Transverse colon (tissue), 4 donors: ENCODE data around the gene TMEM95. TPM values are rescaled to one million over a fixed set of nuclear protein-coding genes. Genes with fewer than 3 reads are reported as not detected.

Experiments used
- DNase-seq: peaks from one replicate; pipeline ENCODE4 v3.0.0-alpha.2; 2019
- H3K27ac ChIP-seq, 4 donors: fragments of 200-600 bp; sonication (generic); 2 replicates each; pipeline ENCODE4 v1.5.1; 2016 to 2018; ENCODE audit warnings: inconsistent platforms in 4 of 4
- H3K27me3 ChIP-seq: fragments of 200-600 bp; sonication (generic); 2 replicates; pipeline ENCODE4 v1.5.1; 2017; ENCODE audit warnings: inconsistent platforms
- H3K36me3 ChIP-seq, 4 donors: fragments of 200-600 bp; sonication (generic); 2 replicates each; pipeline ENCODE4 v1.5.1; 2017 to 2019; ENCODE audit warnings: inconsistent platforms in 4 of 4
- H3K4me1 ChIP-seq, 4 donors: fragments of 200-600 bp; sonication (generic); 2 replicates each; pipeline ENCODE4 v1.5.1; 2017 to 2020; ENCODE audit warnings: inconsistent platforms in 4 of 4
- H3K4me3 ChIP-seq, 4 donors: fragments of 200-600 bp; sonication (generic); 1 replicate in 1 of 4; 2 replicates in 3 of 4; pipeline versions ENCODE4 v1.5.1 to v1.6.1; 2017 to 2019; ENCODE audit warnings: inconsistent platforms in 4 of 4
- H3K9me3 ChIP-seq, 2 donors: fragments of 200-600 bp; sonication (generic); 2 replicates each; pipeline ENCODE4 v1.5.1; 2017 to 2019; ENCODE audit warnings: inconsistent platforms in 2 of 2
- EP300 ChIP-seq: sonication (generic); formaldehyde crosslinking; IDR thresholded peaks from one replicate; pipeline ENCODE4 v1.6.1; 2017; ENCODE audit warnings: antibody characterized with exemption, low read depth
- POLR2A ChIP-seq: fragments of 450-650 bp; IDR thresholded peaks from one replicate; pipeline ENCODE4 v1.6.1; 2016; ENCODE audit warnings: antibody characterized with exemption, mild to moderate bottlenecking, moderate library complexity
- POLR2AphosphoS5 ChIP-seq, 3 donors: sonication (generic); formaldehyde crosslinking; IDR thresholded peaks; one replicate each; pipeline ENCODE4 v1.6.1; 2016; ENCODE audit warnings: antibody characterized with exemption in 3 of 3
- WGBS, 2 donors: methylation state at CpG; one replicate each; pipeline ENCODE4 v1.1.5; 2018; ENCODE audit warnings: low coverage in 1 of 2; 5-methylcytosine and 5-hydroxymethylcytosine counted together
- in situ Hi-C, 4 donors: fragments of 200-750 bp; cut with MboI; loops; one replicate each; pipeline versions ENCODE4 v1.15.0 to v1.15.1; 2017; ENCODE audit warnings: low sequenced_read_pairs in 3 of 4, low pct_ligation_motif_present in 1 of 4, low pct_unique_long_range_greater_than_20kb in 1 of 4
- intact Hi-C: fragments of 100-400 bp; cut with DNase I; formaldehyde crosslinking; loops from one replicate; pipeline ENCODE4 v1.15.1; 2023; ENCODE audit warnings: low total_unique reads
- total RNA-seq, 4 donors: library from RNA; depleted of rRNA; stranded (reverse); fragments of >200 nt; gene quantifications; one replicate each; pipeline ENCODE4 v1.1.0, GENCODE V29; 2016
- TF ChIP-seq, protein P1 (sequence below), 5 experiments: fragments of 200-600 bp in 3 of 5; fragments of 450-650 bp in 2 of 5; sonication (generic) in 3 of 5; IDR thresholded peaks; 1 replicate in 2 of 5; 2 replicates in 3 of 5; pipeline ENCODE4 v1.5.1; 2016 to 2017; ENCODE audit warnings: antibody characterized with exemption in 5 of 5, inconsistent platforms in 3 of 5, mild to moderate bottlenecking in 2 of 5, moderate library complexity in 1 of 5

The TMEM95 gene
- total RNA-seq, 4 donors from 2014 or later: not detected

DNA sequence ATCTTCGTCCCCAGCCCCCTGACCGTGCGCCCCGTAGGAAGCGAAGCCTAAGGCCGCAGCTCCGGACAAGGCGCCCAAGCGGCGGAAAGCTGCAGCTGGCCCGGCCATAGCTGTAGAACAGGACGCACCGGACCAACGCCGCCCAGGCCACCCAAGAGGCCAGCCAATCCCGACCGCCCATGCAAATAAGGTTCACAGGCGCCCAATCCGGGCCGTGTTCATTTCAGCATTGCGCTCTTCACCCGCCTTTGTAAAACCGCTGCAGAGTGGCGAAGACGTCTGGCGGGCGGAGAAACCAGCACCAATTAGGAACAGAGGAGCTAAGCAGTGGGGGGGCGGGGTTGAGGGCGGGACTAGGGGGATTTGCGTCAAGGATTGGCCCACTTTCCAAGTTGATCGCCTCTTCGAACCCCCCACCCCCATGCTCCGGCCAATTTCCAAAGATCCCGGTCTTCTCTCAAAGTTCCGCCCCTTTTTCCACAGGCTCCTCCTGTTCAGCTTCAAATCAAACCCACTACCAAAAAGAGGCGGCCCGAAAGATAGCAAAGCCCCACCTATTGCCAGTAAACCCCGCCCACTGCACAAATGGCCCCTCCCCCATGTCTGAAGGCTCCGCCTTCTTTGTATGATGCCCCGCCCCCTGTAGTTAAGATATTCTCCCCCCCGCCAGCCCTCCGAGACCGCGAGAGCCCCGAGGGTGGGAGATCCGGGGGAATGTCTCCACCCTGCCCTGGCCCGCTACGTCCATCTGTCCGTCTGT is 49.2 kb downstream of the TMEM95 start, which contains the start of gene TMEM256:
TSS of gene TMEM256 (minus strand) at position 121 of the 760 bp plus-strand sequence. CDS start at position 108, 13 bp downstream.
- H3K9me3 ChIP-seq: no peaks in the 10 kb centered on the region
- intact Hi-C loops: no loop called here
- peak; percentile 99 for DNase-seq
- peak within 1 kb of the TSS; percentile 50 to 84 (median 66) for H3K4me3 ChIP-seq
- H3K4me1 ChIP-seq: peaks cover 13 to 32% (median 22%) of the 10 kb centered on the region in 4 donors
- TF ChIP-seq, protein P1, sequence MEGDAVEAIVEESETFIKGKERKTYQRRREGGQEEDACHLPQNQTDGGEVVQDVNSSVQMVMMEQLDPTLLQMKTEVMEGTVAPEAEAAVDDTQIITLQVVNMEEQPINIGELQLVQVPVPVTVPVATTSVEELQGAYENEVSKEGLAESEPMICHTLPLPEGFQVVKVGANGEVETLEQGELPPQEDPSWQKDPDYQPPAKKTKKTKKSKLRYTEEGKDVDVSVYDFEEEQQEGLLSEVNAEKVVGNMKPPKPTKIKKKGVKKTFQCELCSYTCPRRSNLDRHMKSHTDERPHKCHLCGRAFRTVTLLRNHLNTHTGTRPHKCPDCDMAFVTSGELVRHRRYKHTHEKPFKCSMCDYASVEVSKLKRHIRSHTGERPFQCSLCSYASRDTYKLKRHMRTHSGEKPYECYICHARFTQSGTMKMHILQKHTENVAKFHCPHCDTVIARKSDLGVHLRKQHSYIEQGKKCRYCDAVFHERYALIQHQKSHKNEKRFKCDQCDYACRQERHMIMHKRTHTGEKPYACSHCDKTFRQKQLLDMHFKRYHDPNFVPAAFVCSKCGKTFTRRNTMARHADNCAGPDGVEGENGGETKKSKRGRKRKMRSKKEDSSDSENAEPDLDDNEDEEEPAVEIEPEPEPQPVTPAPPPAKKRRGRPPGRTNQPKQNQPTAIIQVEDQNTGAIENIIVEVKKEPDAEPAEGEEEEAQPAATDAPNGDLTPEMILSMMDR (IDR thresholded peaks at IDR 0.05): peak in 1 of 5 experiments; percentile 41
- peak; percentile 98 for TF ChIP-seq POLR2A
- peak; percentile 99 for TF ChIP-seq POLR2AphosphoS5 (IDR thresholded peaks at IDR 0.05)
- TF ChIP-seq EP300: no peak
- H3K27ac ChIP-seq: peak within 1 kb of the TSS; percentile 86 to 98 (median 94)
- peaks cover 17% of the 10 kb centered on the region for H3K27me3 ChIP-seq
- in situ Hi-C loops: no loop called here
- no peaks in the 10 kb centered on the region for H3K36me3 ChIP-seq
- 1% methylated on average over 38 of the region's 49 CpGs; no CpG with 5 or more reads in 1 of the 2 donors for WGBS, 2 donors

DNA sequence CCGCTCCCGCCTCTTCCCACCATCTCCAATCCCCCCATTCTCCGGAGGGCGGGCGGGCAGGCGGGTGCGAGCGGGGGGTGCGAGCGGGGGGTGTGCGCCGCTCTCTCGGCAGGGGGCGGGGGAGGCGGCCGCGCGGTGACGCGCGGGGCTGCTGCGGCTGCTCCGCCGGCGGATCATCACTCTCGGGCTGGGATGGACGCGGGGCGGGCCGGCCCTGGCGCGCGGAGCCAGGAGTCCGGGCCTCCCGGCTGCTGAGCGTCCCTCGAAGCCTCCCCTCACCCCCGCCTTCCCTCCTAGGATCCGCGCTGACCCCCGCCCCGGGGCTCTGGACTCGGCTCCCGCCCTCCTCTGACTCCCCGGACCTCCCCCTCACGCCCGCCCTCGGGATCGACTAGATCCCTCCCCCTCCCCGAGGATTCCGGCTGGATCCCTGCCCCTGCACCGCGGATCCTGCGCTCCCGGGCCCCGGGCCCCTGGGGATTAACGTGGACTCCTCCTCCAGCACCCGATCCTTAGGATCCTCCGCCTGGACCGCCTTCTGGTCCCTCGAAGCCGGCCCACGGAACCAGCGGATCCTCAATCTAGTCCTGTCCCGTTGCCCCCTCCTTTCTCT is 49.9 kb downstream of the TMEM95 start:
- Histone ChIP-seq H3K27me3 (peaks cover 17% of the 10 kb centered on the region), H3K27ac (peak overlapping the region; percentile 86 to 98 (median 94)), H3K4me1 (peaks cover 13 to 32% (median 22%) of the 10 kb centered on the region in 4 donors), H3K4me3 (peak overlapping the region; percentile 47 to 84 (median 66)), H3K36me3 (no peaks in the 10 kb centered on the region), H3K9me3 (no peaks in the 10 kb centered on the region)
- no peak for DNase-seq
- WGBS, 2 donors: 4% methylated on average over 34 of the region's 65 CpGs; no CpG with 5 or more reads in 1 of the 2 donors
- in situ Hi-C loops (no loop called here), intact Hi-C loops (no loop called here)
- TF ChIP-seq, protein P1 (IDR thresholded peaks at IDR 0.05): no peak
- TF ChIP-seq POLR2AphosphoS5 (IDR thresholded peaks at IDR 0.05): peak in 2 of 3 donors; percentile 63 to 68
- peak; percentile 39 for TF ChIP-seq POLR2A

- Histone ChIP-seq H3K4me1 (peaks cover 13 to 32% (median 22%) of the 10 kb centered on the region in 4 donors), H3K4me3 (peak overlapping the region; percentile 47 to 84 (median 66)), H3K27me3 (peaks cover 17% of the 10 kb centered on the region), H3K36me3 (no peaks in the 10 kb centered on the region), H3K9me3 (no peaks in the 10 kb centered on the region), H3K27ac (peak overlapping the region; percentile 86 to 98 (median 94))
- in situ Hi-C loops: no loop called here
- TF ChIP-seq POLR2AphosphoS5 (IDR thresholded peaks at IDR 0.05) (no peak), EP300 (no peak), POLR2A (no peak)
- TF ChIP-seq, protein P1 (IDR thresholded peaks at IDR 0.05): no peak
- WGBS, 2 donors: 22 to 29% methylated on average over 2 to 18 of the region's 38 CpGs
- intact Hi-C loops: no loop called here
- DNase-seq: no peak
Measured at GRCh38 chr17:7405350-7406234, 50.6 kb downstream of the TMEM95 start.
